DMS 273 (cell line): ENCODE results near the gene CEBPZOS.
"Not testable (repeated sequence)": the region's sequence is repeated elsewhere in the genome, so short reads cannot be mapped to it uniquely, and the experiment has no call there.

Experiments
- DNase-seq: peaks from one replicate; lab custom pipeline; 2025; ENCODE audit not compliant: unreplicated experiment; lab: John Stamatoyannopoulos, UW

The CEBPZOS gene

DNA sequence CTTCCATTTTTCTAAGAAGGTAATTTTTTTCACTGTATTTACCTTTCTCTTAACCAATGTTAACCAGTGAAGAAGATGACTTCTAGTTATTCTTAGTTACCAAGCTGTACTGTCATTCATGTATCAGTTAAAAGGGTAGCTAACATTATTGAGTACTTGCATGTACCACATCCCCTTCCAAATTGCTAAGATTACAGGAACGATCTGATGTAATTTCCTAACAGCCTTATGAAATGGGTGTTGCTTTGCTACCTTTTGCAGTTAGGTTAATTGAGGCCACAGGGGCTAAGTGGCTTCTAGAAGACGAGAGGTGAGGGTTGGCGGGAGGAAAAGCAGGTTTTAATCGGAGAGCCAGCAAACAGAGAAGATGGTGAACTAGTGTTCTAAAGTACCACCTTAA, 6.0 kb upstream of the CEBPZOS start:
- no peak for DNase-seq

DNA sequence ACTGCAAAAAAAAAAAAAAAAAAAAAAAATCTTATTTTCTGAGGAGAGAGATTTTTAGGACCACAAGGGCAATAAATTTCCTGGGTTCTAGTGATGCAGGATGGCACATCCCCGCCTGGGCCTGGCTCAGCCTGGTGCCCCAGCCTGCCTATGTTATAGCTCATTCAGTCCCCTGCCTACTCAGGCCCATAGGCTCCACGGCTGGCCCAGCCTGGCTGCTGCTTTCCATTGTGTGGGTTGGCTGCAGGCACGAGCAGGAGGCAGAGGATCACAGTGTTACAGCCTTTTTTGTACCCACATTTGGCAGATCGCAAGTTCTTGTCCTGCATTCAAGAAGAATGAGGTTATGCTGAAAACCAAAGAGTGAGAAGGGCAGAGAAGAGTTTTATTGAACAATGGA, 5.0 kb upstream of the CEBPZOS start:
- no peak for DNase-seq

- DNase-seq, result no peak
Measured at GRCh38 chr2:37191747-37192146, 4.5 kb upstream of the CEBPZOS start.

DNA sequence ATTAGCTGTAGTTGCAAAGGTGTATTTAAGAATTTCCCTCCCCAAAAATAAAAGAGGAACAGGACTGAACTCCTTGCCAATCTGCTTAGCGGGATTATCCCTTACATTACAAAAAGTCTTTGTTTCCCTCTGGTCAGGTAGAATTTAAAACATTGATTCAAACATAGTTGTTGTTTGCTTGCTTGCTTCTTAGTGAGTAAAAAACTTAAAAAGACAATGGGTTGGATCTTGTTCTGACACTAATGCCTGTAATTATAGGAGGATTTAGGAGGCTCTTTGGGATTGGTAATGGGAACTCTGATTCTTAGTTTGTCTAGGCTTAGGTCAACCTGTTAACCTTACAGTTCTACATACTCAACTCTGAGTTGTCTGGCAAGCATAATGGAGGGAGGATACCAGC, 3.7 kb upstream of the CEBPZOS start:
- no peak for DNase-seq

- not testable (repeated sequence) for DNase-seq
Measured at GRCh38 chr2:37195862-37196319, 405 bp upstream of the CEBPZOS start.

- no peak for DNase-seq
Measured at GRCh38 chr2:37198681-37199065, 2.4 kb downstream of the CEBPZOS start.

DNA sequence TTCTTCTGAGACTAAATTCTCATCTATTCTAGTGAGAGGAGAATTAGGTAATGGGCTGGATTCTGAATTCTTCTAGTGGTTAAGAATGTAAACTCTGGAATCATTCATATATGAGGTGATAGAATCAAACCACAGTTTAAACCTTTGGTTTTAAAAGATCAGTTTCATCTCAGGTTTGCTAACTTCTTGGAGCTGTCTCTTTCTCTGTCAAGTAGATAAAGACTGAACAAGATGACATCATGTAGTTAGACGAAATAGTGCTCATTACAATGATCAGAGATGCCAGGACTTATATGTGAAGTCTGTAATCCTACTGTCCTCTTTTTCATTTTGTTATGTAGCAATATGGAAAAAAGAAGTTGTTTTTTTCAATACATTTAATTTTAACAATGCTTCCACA, 4.9 kb downstream of the CEBPZOS start:
- no peak for DNase-seq

DNA sequence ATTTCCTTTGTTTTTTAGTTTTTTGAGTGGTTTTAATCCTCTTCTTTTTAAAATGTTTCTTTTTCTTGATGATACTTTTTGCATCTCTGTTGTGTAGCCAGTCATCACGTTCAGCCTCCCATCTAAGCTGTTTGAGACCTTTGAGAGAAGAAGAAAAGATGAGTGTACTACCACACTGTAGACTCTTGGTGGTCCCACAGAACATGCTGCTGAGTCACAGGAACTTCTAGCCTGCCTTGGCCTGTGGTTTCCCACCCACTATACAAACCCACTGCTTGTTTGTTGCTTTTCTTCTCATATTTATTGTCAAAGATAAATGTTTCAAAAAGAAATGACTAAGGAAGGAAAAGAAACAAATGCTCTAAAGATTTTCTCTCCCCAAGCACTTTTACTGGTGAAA, 5.5 kb downstream of the CEBPZOS start:
- DNase-seq, result no peak

DNA sequence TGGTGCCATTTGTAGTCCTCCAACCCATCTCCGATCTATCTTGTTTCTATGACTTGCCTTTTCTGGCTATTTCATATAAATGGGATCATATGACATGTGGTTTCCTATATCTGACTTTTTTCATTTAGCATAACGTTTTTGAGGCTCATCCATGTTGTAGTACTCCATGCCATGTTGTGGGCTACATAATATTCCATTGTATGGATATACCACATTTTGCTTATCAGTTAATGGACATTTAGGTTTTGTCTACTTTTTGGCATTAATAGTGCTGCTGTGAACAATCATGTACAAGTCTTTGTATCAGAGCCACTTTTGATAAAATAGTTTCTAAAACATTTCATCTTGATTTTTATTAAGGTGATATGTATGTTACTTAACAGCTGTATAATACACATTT, 7.4 kb downstream of the CEBPZOS start:
- DNase-seq, result no peak

- DNase-seq, result not testable (repeated sequence)
Measured at GRCh38 chr2:37205071-37205661, 8.9 kb downstream of the CEBPZOS start.

DNA sequence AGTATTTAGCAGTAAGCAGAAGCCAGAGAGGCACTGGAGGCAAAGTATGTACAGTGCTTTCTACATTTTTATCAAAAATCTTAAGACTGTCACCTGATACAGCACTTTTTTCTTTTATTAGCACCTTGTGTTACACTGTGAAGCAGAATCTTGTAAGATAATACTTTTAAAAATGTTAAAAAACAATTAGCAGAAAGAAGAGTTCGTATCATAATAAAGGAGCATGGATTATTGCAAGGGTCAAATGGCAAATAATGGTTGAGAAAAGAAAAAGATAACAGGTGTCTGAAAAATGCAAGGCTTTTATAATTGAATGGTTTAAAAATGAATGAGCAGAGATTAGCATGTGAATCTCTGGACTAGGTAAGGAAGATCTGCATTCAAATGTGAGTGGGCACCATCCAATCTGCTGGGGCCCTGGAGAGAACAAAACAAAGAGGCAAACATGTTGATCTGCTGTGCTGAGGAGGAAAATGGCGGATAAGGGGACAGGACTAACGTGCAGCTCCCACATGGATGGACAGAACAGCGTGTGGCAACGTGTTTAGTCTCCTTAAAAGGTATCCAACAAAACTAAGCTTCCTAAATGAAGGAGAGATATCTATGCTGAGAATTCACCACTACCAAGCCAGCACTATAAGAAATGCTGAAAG, 9.5 kb downstream of the CEBPZOS start:
- DNase-seq, result no peak

DNA sequence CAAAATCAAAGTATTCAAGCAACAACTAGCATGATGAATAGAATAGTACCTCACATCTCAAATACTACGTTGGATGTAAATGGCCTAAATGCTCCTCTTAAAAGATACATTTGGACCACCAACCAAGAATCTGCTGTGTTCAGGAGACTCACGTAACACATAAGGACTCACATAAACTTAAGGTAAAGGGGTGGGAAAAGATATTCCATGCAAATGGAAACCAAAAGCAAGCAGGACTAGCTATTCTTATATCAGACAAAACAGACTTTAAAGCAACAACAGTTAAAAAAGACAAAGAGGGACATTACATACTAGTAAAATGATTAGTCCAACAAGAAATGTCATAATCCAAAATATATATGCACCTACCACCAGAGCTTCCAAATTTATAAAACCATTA, 10.5 kb downstream of the CEBPZOS start:
- not testable (repeated sequence) for DNase-seq

DNA sequence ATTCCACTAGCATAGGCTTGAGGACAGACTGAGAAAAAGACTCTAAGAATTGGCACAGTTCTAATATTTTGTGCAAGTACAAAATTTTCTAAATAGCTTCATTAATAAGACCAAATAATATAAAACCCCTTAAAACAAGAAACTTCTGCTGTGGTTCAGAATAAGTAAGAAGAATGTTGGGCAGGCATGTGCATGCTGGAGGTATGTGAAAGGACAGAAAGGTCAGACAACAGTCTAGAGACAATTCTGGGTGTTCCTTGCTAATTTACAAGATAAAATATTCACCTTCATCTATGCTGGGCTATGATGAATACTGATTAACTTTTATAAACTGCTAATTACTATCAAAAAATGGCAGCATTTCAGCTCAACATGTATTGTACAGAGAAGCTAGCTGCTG, 14.9 kb downstream of the CEBPZOS start:
- no peak for DNase-seq

- no peak for DNase-seq
Measured at GRCh38 chr2:37211939-37212338, 15.6 kb downstream of the CEBPZOS start.

- DNase-seq, result no peak
Measured at GRCh38 chr2:37215250-37215649, 19.0 kb downstream of the CEBPZOS start.

GRCh38 chr2:37219046-37219445, 22.8 kb downstream of the CEBPZOS start:
- DNase-seq, result no peak

- no peak for DNase-seq
Measured at GRCh38 chr2:37223131-37223530, 26.8 kb downstream of the CEBPZOS start.

DNA sequence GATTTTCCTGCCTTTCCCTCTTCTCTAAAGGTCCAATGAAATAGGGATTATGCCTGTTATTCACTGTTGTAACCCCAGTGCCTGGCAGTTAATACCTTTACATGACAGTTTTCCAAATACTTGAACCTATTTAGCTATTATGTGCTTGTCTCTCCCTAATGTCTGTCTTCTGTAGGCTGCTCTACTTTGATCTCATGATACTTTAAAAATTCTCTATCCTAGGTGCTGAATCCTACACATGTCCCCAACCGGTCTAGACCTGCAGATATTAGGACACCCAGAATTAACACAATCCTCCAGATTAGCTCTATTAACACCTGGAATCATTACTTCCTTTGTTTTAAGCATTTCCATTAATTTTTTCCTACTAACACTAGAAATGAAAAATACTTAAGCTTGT, 27.8 kb downstream of the CEBPZOS start:
- no peak for DNase-seq

GRCh38 chr2:37225129-37225528, 28.8 kb downstream of the CEBPZOS start:
- DNase-seq, result not testable (repeated sequence)

- DNase-seq, result no peak
Measured at GRCh38 chr2:37226863-37227262, 30.6 kb downstream of the CEBPZOS start.

DNA sequence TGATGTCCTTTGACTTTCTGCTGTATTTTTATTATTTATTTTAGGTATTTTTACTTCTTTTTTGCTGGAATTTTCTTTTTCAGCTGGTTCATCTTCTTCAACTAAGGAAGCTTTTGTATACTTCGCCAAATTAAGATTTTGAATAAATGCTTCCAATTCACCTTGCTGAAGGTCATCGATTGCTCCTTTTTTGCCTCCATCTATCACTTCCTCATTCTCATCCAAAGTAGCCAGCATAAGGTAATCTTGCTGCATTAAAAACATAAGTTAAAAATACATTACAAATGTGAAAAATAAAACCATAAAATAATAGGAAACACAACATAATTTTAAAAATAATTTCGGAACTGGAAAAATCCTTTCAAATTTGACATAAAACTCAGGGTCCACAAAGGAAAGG, 32.5 kb downstream of the CEBPZOS start:
- DNase-seq, result no peak

GRCh38 chr2:37230581-37230980, 34.3 kb downstream of the CEBPZOS start:
- DNase-seq, result peak; percentile 40
